GM23338 (cell line): Measurements from ENCODE around the gene CIROP. TPM values are rescaled to one million over a fixed set of nuclear protein-coding genes. Genes with fewer than 3 reads are reported as not detected.

Source experiments
- ATAC-seq: fragments of 200-7000 bp; cut with Tn5 transposase; 3 replicates; pipeline ENCODE4 v1.9.1; 2020
- DNase-seq: peaks from one replicate; pipeline ENCODE4 v3.0.0-alpha.2; 2015; ENCODE audit warnings: low spot score
- H2AFZ ChIP-seq: fragments of 200-600 bp; sonication (generic); 2 replicates; pipeline ENCODE4 v1.8.0; 2016; ENCODE audit warnings: antibody characterized with exemption, mild to moderate bottlenecking, moderate library complexity
- H3F3A ChIP-seq: fragments of 200-600 bp; sonication (generic); replicated peaks from 2 replicates; pipeline ENCODE4 v1.8.0; 2017; ENCODE audit warnings: antibody characterized with exemption, mixed run types, low read depth
- H3K27ac ChIP-seq: fragments of 200-600 bp; sonication (generic); 2 replicates; pipeline ENCODE4 v1.6.1; 2016; ENCODE audit warnings: low read depth
- H3K27me3 ChIP-seq: fragments of 200-600 bp; sonication (generic); 2 replicates; pipeline ENCODE4 v1.8.0; 2016; ENCODE audit warnings: mild to moderate bottlenecking, mixed run types, moderate library complexity; ENCODE audit not compliant: insufficient read depth
- H3K36me3 ChIP-seq: fragments of 200-600 bp; sonication (generic); 2 replicates; pipeline ENCODE4 v1.8.0; 2016; ENCODE audit warnings: mild to moderate bottlenecking; ENCODE audit not compliant: insufficient read depth
- H3K4me1 ChIP-seq: fragments of 200-600 bp; sonication (generic); 2 replicates; pipeline ENCODE4 v1.8.0; 2016; ENCODE audit warnings: mild to moderate bottlenecking, moderate library complexity; ENCODE audit not compliant: insufficient read depth
- H3K4me2 ChIP-seq: fragments of 200-600 bp; sonication (generic); 2 replicates; pipeline ENCODE4 v1.7.1; 2017; ENCODE audit warnings: mixed run types
- H3K4me3 ChIP-seq: fragments of 200-600 bp; sonication (generic); 2 replicates; pipeline ENCODE4 v1.6.1; 2016; ENCODE audit warnings: mixed run types
- H3K79me2 ChIP-seq: fragments of 200-600 bp; sonication (generic); replicated peaks from 2 replicates; pipeline ENCODE4 v1.8.0; 2017; ENCODE audit warnings: mild to moderate bottlenecking; ENCODE audit not compliant: insufficient read depth
- H3K9me2 ChIP-seq: fragments of 200-600 bp; sonication (generic); 2 replicates; pipeline ENCODE4 v1.8.0; 2017; ENCODE audit not compliant: insufficient read depth
- H4K20me1 ChIP-seq: fragments of 200-600 bp; sonication (generic); replicated peaks from 2 replicates; pipeline ENCODE4 v1.8.0; 2017; ENCODE audit warnings: mild to moderate bottlenecking; ENCODE audit not compliant: insufficient read depth
- H3K27ac Mint-ChIP-seq: 2 replicates; pipeline ENCODE4 v1.8.0; 2020; ENCODE audit warnings: inconsistent platforms, mild to moderate bottlenecking, moderate library complexity, mixed read lengths
- H3K27me3 Mint-ChIP-seq: 3 replicates; pipeline ENCODE4 v1.8.0; 2022; ENCODE audit warnings: low read depth, mild to moderate bottlenecking, moderate library complexity, mixed read lengths, inconsistent platforms; ENCODE audit not compliant: insufficient read depth, poor library complexity
- H3K36me3 Mint-ChIP-seq: 3 replicates; pipeline ENCODE4 v1.8.0; 2021; ENCODE audit warnings: low read depth, mild to moderate bottlenecking, inconsistent platforms, moderate library complexity, mixed read lengths
- H3K4me1 Mint-ChIP-seq: 3 replicates; pipeline ENCODE4 v1.8.0; 2020; ENCODE audit warnings: mild to moderate bottlenecking, inconsistent platforms, mixed read lengths
- H3K4me3 Mint-ChIP-seq: 3 replicates; pipeline ENCODE4 v1.8.0; 2021; ENCODE audit warnings: moderate library complexity, mild to moderate bottlenecking, inconsistent platforms, mixed read lengths
- H3K9me3 Mint-ChIP-seq: 3 replicates; pipeline ENCODE4 v1.8.0; 2020; ENCODE audit warnings: moderate library complexity, mild to moderate bottlenecking, inconsistent platforms, mixed read lengths
- CTCF ChIP-seq, 2 experiments: fragments of 200-600 bp in 1 of 2; sonication (generic) in 1 of 2; conservative IDR thresholded peaks; 2 replicates each; pipeline versions ENCODE4 v1.5.1 to v1.6.1; 2016 to 2017; ENCODE audit warnings: antibody characterized with exemption in 2 of 2, low read depth in 2 of 2, mild to moderate bottlenecking in 2 of 2, moderate library complexity in 1 of 2
- ETS1 ChIP-seq: IDR thresholded peaks from 2 replicates; pipeline ENCODE4 v1.6.1; 2016; ENCODE audit warnings: antibody characterized with exemption
- EZH2 ChIP-seq: fragments of 200-600 bp; sonication (generic); IDR thresholded peaks from one replicate; pipeline ENCODE4 v1.8.0; 2017; ENCODE audit warnings: antibody characterized with exemption, mild to moderate bottlenecking, low read depth; ENCODE audit not compliant: unreplicated experiment
- EZH2phosphoT487 ChIP-seq: fragments of 200-600 bp; sonication (generic); IDR thresholded peaks from one replicate; pipeline ENCODE4 v1.8.1; 2018; ENCODE audit warnings: antibody characterized with exemption; ENCODE audit not compliant: unreplicated experiment
- POLR2AphosphoS5 ChIP-seq: IDR thresholded peaks from 2 replicates; pipeline ENCODE4 v1.6.1; 2016; ENCODE audit warnings: antibody characterized with exemption, low read depth
- REST ChIP-seq: IDR thresholded peaks from one replicate; pipeline ENCODE4 v1.6.1; 2018; ENCODE audit warnings: antibody characterized with exemption; ENCODE audit not compliant: unreplicated experiment
- ZNF114 ChIP-seq: fragments of 250-450 bp; sonication (Bioruptor Pico); IDR thresholded peaks from 2 replicates; pipeline ENCODE4 v1.5.0; 2020; ENCODE audit warnings: mild to moderate bottlenecking, moderate library complexity
- ZNF462 ChIP-seq: fragments of 250-450 bp; sonication (Bioruptor Pico); IDR thresholded peaks from 2 replicates; pipeline ENCODE4 v1.5.0; 2020; ENCODE audit warnings: mild to moderate bottlenecking, moderate library complexity
- polyA plus RNA-seq: library from polyadenylated mRNA; unstranded; fragments of >200 nt; fragmentation: Nextera tagmentation; extraction: Ambion mirVana; gene quantifications from 2 replicates; pipeline ENCODE4 v1.2.1, GENCODE V29; 2016
- total RNA-seq: library from RNA; depleted of rRNA; stranded (reverse); fragments of >200 nt; shearing (Covaris generic); gene quantifications from 2 replicates; pipeline ENCODE4 v1.2.3, GENCODE V29; 2014

The CIROP gene
- total and polyA plus RNA-seq, 2 experiments from 2014 or later = not detected

- TF ChIP-seq CTCF (conservative IDR thresholded peaks at IDR 0.05; ENCODE audit: low read depth in 2 of 2) = no peak
- TF ChIP-seq REST = no peak
- no peak for TF ChIP-seq ETS1
Observed at GRCh38 chr14:23104070-23104590, 659 bp downstream of the CIROP start (continued).

- no peak overlapping the region for H2AFZ ChIP-seq
- no peak overlapping the region for H3K27ac Mint-ChIP-seq
- peaks cover 7% of the 10 kb centered on the region; the same call in 2 of the 3 replicates for H3K36me3 Mint-ChIP-seq
- TF ChIP-seq EZH2phosphoT487 (no peak), POLR2AphosphoS5 (no peak), EZH2 (no peak), ZNF462 (CRISPR knock-in tag) (no peak), ZNF114 (CRISPR knock-in tag) (no peak)
Observed at GRCh38 chr14:23103581-23103980, 1.2 kb downstream of the CIROP start.

More at GRCh38 chr14:23103581-23103980, 1.2 kb downstream of the CIROP start:
- Histone ChIP-seq H3F3A (no peaks in the 10 kb centered on the region), H4K20me1 (peaks cover 6% of the 10 kb centered on the region; the same call in 1 of the 2 replicates), H3K4me3 (no peak overlapping the region), H3K36me3 (no peaks in the 10 kb centered on the region; the same call in 1 of the 2 replicates), H3K27ac (no peak overlapping the region), H3K4me1 (peaks cover 12% of the 10 kb centered on the region), H3K27me3 (no peaks in the 10 kb centered on the region), H3K9me2 (0 out of 2 replicates have a peak, but pooled peaks cover 4% of the 10 kb centered on the region), H3K4me2 (no peak overlapping the region), H3K79me2 (peaks cover 4% of the 10 kb centered on the region)
- H3K9me3 Mint-ChIP-seq = peaks cover 5% of the 10 kb centered on the region; the same call in 2 of the 3 replicates
- peaks cover 17% of the 10 kb centered on the region for H3K27me3 Mint-ChIP-seq
- ATAC-seq = no peak
- no peak overlapping the region; the same call in 2 of the 3 replicates for H3K4me3 Mint-ChIP-seq
- DNase-seq = no peak
- peaks cover 32% of the 10 kb centered on the region for H3K4me1 Mint-ChIP-seq
